ENCODE data around the gene TNFAIP6.

TNFAIP6 gene

GRCh38 chr2:151423760-151424159 is 66.4 kb downstream of the TNFAIP6 start:
- DNase-seq = no peak

Measured in CD4-positive, alpha-beta T cell treated with Interleukin-15 for 1 hour (primary cell).